GM21717 (cell line): ENCODE results near the gene LGMN.
"Not testable (repeated sequence)": the region's sequence is repeated elsewhere in the genome, so short reads cannot be mapped to it uniquely, and the experiment has no call there.

Experiments used
- ATAC-seq: cut with Tn5 transposase; IDR thresholded peaks from one replicate; pipeline ENCODE4 v1.9.1; 2021; ENCODE audit warnings: mild to moderate bottlenecking, moderate library complexity; ENCODE audit not compliant: unreplicated experiment

LGMN gene

DNA sequence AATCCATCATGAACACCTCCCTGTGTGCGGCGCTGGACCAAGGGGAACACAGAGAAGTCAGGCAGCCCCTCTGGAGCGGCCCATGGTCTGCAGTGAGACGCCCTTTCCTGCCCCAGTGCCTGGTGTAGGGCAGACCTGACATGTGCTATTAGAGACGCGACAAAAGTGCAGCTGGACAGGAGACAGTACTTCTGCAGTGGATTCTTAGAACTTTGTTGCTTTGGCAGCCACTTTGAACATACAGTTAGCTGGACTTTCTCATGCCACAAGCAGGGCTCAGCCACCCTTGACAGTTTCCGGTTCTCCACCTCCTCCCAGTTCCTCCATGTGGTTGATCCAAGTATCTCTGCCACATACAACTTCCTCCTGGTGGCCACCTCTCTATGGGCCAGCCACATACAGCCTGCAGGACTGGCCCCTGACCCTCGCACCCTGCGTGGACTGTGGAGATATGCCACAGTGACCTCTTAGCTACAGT, 45.9 kb downstream of the LGMN start:
- ATAC-seq = no peak

DNA sequence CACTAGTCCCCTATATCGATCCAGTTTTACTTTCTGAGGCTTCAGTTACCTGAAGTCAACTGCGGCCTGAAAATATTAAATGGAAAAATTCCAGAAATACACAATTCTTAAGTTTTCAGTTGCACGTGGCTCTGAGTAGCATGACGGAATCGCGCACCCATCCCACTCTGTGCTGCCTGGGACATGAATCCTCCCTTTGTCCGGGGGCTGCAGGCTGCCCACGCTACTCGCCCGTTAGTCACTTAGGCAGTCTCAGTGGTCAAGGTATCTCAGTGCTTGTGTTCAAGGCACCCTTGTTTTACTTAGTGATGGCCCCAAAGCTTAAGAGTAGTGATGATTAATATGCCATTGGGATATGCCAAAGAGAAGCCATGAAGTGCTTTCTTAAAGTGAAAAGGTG, 46.6 kb downstream of the LGMN start:
- no peak for ATAC-seq

DNA sequence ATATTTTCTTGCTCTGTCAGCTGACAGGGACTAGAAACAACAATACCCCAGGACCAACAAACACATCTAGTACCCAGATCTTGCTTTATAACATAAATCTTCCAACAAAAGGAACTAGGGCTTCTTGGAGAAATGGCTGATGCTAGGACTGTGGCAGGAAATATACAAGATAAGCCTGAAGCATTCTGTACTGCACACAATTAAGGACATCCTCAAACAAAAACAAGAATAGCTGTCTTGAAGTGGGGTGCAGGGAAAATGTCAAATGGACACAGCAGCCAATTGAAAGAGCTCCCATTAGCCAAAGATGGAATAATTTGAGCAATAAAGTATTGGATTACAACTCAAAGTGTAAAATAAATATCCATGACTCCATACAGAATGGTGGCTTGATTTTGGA, 50.0 kb downstream of the LGMN start:
- ATAC-seq = no peak

DNA sequence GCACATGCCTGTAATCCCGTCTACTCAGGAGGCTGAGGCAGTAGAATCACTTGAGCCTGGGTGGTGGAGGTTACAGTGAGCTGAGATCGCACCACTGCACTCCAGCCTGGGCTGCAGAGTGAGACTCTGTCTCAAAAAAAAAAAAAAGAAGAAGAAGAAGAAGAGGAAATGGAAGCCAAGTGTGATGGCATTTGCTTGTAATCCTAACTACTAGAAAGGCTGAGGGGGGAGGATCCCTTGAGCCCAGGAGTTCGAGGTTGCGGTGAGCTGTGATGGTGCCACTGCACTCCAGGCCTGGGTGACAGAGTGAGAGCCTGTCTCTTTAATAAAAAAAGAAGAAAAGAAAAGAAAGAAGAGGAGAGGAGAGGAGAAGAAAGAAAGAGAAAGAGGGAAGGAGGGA, 52.1 kb downstream of the LGMN start:
- no peak for ATAC-seq

DNA sequence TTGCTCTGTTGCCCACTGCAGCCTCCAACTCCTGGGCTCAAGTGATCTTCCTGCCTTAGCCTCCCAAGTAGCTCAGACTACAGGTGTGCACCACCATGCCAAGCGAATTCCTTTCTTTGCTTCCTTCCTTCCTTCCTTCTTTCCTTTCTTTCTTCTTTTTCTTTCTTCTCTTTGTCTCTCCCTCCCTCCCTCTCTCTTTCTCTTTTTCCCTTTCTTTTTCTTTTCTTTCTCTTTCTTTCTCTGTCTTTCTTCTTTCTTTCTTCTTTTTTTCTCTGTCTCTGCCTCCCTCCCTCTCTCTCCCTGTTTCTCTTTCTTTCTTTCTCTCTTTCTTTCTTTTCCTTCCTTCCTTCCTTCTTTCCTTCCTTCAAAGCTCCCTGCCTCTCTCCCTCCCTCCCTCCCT, 52.9 kb downstream of the LGMN start:
- ATAC-seq = no peak

DNA sequence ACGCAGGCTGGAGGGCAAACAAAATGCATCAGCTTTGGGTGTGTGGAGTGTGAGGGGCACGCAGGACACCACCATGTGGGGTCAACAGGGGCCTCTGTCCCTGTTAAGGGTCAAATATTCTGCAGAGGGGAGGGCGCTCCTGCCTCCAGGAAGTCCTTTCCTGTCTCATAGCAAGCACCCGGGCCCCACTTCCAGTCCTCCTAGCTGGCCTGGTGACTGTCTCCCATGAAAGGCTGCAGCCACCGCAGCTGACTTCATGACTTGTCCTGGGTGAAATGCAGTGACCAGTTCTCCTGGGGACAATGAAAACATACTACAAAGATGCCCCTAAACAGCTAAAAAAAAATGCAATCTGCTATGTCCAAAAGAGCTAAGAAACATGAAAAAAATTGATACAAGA, 53.6 kb downstream of the LGMN start:
- ATAC-seq = no peak

DNA sequence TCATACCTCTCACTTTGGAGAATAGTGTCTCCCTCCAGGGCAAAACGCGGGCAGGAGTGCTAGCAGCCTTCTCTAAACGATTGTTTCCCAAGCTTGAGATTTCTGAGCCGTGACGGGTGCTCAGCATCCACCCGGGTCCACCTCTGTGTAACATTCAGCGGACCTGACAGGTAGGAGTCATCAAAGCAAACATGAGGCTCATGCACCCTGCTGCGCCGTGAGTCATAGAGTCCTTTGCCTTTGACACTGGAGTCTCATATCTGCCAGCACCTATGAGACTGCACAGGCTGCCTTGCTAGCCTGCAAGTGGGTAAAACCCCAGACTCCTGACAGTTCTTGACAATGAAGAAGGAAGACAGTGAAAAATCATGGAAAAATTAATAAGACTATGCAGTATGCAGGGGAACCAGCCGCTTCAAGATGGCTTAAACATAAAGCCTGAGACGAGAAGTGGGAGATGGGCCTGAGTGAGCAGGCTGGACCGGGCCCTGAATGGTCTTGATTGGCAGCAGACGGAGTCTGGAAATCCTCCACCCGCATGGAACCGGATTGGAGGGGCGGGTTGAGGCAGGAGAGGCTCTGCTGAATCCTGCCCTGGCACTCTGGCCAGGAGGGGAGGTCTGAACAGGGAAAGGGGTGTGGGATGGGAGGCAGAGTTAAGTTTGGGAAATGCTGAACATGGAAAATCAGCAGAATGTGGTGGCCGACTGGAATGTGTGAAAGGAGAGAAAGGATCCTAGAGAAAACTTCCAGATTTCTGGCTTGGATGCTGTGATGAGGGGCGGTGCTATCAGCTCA, 54.2 kb downstream of the LGMN start:
- no peak for ATAC-seq

DNA sequence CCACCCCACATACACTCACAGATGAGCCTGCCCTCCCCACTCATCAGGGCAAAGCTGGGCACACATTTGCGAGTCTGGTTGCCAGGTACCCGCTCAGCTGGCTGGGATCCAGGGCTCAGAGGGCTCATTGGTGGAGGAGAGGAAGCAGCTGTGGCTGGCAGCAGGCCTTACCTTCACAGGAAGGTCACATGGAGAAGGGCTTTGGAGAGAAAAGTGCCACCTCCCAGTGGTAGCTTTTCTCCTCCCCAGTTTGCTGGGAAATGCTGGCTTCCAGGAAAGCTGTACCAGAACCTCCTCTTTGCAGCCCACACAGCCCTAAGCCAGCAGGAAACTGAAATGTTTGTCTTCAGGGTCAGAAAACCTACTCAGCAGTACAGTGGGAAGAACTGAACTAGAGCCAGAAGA, 55.6 kb downstream of the LGMN start:
- no peak for ATAC-seq

DNA sequence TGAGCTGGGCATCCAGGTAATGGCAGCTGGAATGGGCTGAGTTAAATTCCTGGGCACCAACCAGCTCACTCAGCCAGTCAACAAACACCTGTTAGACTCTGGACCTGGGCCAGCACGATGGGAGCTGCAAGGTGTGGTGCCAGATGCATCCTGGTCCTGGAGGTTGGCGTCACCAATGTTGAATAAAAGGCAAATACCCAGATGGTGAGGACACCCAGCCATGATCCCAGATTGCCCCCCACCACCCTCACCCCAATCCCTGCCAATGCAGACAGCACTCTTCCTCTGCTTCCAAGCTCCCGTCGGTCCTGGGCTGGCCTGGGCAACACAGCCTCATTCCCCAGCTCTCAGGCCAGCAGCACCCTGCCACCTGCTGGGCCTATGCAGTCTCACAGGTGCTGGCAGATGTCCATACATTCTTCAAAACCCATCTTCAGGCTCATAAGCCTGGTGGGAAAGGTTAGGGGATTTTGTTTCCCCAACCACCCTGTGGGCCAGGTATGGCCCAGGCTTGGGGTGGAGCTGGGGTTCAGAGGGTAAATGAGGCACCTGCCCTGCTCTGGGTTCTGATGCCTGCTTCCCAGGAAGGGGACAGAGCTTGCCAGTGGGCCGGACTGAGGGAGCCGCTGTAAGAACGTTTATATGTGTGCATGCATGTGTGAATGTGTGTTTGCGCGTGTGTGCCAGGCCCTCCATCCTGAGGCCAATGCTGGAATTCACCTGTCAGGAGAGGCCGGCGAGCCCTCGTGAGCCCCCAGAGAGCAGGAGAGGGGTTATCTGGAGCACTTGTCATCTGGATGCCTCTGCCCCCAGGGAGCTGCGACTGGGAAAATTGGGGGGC, 58.0 kb downstream of the LGMN start:
- no peak for ATAC-seq

DNA sequence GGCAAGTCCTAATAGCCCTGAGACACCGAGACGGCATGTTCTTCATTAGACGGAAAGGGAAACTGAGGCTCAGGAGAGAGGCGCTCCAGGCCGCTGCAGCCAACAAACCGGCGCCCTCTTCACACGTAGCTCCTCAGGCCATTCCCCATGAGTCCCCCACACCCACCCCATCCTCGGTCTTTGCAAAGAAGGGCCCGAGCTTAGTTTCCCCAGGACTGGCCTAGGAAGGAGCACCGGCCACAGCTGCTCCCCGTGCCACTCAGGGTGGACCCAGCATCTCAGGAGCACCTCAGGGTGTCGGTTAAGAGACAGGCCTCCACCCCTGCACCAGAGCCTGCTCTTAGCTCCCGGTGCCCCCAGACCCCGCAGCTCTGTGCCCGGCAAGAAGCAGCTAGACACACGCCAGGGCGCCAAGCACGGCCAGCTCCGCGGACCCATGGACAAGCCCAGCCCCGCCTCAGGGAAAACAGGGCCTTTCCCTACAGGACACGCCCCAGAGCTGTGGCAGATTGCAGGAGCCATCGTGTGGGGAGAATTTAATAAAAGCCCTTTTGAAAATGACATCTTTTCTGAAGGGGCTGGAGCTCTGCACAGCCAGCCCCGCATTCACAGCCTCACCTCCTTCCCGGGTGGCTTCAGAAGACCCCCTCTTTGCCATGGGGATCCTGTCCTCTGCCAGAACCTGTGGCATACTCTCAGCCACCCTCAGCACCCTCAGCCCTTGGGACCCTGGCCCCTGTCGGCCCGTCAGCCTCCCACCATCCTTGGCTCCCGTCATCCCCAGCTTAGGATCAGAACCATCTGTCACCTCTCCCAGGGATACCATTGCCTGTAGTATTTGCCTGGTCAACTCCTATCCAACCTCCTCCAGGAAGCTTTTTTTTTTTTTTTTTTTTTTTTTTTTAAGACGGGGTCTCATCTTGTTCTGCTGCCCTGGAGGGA, 59.7 kb downstream of the LGMN start:
- ATAC-seq = no peak

DNA sequence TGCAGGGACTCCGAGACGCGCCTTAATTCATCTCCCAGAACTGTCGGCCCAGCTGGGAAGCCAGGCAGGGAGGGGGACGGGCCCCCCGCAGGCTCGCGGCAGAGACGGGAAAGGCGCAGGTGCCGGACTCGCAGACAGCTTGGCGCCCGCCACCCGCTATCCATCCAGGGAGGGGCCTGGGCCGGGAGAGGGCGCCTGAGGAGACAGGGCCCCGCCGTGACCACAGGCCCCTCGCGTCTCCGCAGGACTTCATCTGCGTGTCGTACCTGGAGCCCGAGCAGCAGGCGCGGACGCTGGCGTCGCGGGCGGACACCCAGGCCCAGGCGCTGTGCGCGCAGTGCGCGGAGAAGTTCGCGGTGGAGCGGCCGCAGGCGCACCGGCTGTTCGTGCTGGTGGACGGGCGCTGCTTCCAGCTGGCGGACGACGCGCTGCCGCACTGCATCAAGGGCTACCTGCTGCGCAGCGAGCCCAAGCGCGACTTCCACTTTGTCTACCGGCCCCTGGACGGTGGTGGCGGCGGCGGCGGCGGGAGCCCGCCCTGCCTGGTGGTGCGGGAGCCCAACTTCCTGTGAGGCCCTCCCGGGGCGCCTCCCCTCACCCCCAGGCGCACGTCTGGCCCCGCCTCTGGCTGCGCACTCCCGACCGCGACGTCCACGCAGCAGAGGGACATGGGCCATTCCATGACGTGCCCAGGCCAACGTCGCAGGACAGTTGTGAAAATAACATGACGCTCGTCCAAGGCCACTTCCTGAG, 60.6 kb downstream of the LGMN start:
- no peak for ATAC-seq

DNA sequence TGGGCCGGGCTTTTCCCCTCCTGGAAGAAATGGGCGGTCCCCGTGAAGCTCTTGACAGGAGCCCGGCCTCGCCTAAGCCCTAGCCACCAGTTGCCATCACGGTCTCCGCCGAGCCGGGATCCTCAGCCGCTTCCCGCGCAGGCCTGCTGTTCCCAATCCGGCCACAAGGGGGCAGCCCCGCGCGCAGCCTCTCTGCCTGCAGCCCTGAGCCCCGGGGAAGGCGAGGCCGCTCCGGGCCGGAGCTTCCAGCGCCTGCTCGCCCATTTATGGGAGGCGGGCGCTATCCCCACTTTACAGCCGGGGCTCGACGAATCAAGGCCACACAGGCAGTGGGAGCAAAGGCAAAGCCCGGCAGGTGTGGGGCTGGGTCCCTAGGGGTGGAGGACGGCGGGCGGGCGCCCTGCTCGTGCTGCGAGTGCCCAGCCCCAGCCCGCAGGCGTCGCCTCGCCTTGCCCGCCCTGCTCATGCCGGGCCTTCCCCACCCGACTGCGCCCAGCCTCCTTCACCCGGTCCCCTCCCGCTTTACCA, 61.5 kb downstream of the LGMN start:
- no peak for ATAC-seq

DNA sequence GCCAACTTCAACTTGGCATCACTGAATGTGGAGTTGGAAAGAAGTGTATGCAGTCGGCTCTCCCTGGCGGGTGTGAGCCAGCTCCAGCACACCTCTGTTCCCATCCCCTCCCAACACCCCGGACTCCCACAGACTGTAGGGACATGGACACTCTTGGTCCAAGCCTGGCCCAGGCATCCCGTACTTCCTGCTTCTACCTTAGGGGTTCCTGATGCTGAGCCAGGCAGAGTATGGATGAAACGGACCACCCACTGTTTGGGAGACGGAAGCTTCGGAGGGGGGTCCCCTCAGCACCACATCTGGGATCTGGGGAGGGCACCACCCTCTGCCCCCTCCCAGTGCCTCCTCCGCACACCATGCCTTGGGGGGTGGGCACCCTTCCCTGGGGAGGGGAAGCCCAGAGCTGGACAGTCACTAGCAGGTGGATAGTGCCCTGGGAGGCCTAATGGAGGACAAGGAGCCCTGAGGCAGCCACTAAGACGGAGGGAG, 62.0 kb downstream of the LGMN start:
- no peak for ATAC-seq

DNA sequence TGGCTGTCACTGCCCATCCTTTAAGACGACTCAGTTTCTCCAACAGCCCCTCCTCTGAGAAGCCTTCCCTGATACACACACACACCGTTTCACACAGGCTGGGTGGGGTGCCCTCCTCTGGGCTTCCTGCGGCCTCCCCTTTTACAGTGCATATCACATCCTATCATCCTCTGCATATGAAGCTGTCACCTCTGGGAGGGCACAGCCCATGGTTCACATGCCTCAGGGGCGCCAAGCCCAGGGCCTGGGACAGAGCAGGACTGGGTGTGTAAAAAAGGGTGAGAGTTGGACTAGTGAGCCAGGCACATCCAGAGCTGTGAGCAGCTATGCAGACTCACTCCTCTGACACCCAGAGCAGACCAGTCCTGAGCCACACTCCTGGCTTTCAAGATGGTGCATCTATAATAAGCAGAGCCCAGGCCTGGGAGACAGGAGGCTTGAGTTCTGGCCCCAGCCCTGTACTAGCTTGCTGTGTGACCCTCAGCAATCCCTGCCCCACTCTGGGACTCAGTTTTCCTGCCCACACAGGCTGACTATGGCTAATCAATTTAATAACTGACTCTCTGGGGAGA, 62.6 kb downstream of the LGMN start:
- ATAC-seq = no peak

DNA sequence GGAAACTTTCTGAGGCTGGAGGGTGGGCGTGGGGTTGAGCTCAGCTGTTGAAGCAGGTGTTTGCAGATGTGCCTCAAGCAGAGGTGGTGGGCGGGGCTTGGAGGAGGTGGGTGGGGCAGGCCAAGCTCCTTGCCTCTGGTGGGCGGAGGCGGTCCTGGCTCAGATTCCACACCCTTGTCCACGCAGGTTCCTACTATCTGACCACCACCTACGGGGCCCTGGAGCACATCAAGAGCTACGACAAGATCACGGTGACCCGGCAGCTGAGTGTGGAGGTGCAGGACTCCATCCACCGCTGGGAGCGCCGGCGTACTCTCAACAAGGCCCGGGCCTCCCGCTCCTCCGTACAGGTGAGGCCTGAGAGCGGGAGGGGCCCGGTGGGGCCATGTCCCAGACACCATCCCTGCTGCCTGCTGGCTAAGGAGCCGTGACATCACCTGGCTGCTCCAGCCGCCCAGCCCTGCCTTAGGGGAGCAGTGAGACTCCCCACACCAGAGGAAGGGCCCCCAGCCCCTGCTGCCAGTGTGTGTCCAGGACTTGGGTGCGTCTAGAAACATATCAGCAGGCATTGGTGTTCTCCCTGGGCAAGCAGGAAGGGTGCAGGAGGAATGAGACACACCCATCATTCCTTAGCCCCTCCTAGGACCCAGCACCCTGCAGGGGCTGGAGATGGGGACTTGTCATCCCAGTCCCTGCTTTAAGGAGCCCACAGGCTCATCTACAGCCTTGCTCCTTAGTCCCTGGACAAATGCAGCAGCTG, 63.4 kb downstream of the LGMN start:
- no peak for ATAC-seq

DNA sequence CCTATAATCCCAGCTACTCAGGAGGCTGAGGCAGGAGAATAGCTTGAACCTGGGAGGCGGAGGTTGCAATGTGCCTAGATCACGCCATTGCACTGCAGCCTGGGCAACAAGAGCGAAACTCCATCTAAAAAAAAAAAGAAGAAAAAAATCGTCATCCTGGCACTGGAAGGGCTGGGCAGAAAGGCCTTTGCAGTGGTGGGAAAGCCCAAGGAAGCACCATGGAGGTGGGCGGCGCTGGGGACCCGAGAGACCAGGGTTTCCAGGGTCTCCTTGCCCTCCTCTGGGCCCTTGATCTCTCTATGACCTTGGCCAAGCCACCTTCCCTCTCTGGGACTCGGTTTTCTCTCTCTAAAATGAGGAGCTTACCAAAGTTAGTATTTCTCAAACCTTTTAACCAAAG, 65.4 kb downstream of the LGMN start:
- no peak for ATAC-seq

DNA sequence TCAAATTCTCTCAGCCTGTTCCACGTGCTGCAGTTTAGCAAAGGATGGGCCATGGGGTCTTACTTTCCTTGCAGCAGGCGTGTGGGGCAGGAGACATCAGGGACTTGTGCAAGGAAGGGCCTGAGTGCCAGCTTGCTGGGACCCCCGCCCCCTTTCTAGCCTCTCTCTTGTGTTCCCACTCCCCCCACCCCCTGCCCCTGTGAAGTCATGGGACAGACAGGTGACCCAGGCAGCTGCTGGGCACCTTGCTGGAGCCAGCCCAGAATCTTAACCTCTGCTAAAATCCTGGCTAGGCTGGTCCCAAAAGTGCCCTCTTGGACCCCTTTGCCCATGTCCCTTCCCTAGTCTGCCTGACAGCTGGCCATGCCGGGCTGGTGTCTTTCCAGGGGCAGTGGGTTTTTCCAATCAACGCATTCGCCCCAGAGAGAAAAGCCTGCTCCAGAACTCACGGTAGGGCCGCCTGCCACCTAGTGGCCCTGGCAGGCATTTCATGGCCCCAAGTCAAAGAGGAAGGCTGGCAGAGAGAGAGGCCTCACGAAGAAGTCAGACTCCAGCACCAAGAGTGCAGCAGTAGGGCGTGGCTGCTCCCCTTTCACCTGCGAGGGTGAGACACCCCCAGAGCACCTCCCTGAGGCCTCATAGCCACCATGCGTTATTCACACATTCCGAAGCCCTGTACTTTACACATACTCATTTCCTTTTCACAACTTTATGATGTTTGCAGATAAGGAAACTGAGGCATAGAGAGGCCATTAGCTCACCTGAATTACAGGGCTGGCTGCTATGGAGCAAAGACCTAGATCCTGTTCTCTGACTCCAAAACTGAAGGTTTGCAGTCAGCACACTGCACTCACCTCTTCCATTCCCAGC, 67.4 kb downstream of the LGMN start:
- ATAC-seq = no peak

DNA sequence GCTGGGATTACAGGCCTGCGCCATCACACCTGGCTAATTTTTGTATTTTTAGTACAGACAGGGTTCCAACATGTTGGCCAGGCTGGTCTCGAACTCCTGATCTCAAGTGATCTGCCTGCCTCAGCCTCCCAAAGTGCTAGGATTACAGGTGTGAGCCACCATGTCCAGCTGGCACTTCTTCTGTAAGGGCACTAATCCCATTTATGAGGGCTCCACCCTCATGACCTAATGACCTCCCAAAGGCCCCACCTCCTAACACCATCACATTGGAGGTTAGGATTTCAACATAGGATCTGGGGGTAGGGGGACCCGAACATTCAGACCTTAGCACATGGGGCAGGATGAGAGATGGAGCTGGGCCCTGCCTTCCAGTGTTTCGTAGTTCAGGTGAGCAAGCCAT, 68.1 kb downstream of the LGMN start:
- ATAC-seq = not testable (repeated sequence)
